HepG2 (cell line): ENCODE results near the gene CDK11A. TPM values are rescaled to one million over a fixed set of nuclear protein-coding genes. Genes with fewer than 3 reads are reported as not detected.

Experiments used
- BRCA1 ChIP-seq: sonication (generic); formaldehyde crosslinking; IDR thresholded peaks from 2 replicates; pipeline ENCODE4 v1.4.0; 2020; ENCODE audit warnings: missing genetic modification reagents
- CREM ChIP-seq, 2 experiments: sonication (generic) in 1 of 2; formaldehyde crosslinking in 1 of 2; IDR thresholded peaks; 2 replicates each; pipeline versions ENCODE4 v1.4.0 to v1.6.1; 2016 to 2020; ENCODE audit warnings: antibody characterized with exemption in 1 of 2, mild to moderate bottlenecking in 1 of 2, missing genetic modification reagents in 1 of 2
- DMAP1 ChIP-seq: IDR thresholded peaks from 2 replicates; pipeline ENCODE4 v1.6.1; 2016
- FOXJ3 ChIP-seq: sonication (generic); formaldehyde crosslinking; IDR thresholded peaks from 2 replicates; pipeline ENCODE4 v1.4.0; 2020; ENCODE audit warnings: missing genetic modification reagents, mild to moderate bottlenecking, borderline replicate concordance
- FOXP1 ChIP-seq, 2 experiments: fragments of 450-650 bp in 1 of 2; IDR thresholded peaks; 2 replicates each; pipeline ENCODE4 v1.6.1; 2017 to 2018; ENCODE audit warnings: antibody characterized with exemption in 1 of 2
- HNF4G ChIP-seq, 2 experiments: sonication (generic) in 1 of 2; formaldehyde crosslinking in 1 of 2; IDR thresholded peaks; 2 replicates each; pipeline versions ENCODE4 v1.4.0 to v1.6.1; 2011 to 2020; ENCODE audit warnings: borderline replicate concordance in 2 of 2, low read depth in 2 of 2, mild to moderate bottlenecking in 2 of 2, low read length in 1 of 2, missing genetic modification reagents in 1 of 2, moderate library complexity in 1 of 2
- KMT2A ChIP-seq: sonication (generic); formaldehyde crosslinking; IDR thresholded peaks from 2 replicates; pipeline ENCODE4 v1.4.0; 2020; ENCODE audit warnings: missing genetic modification reagents
- NCOR1 ChIP-seq: fragments of 200-600 bp; sonication (generic); IDR thresholded peaks from 2 replicates; pipeline ENCODE4 v1.7.0; 2017; ENCODE audit warnings: antibody characterized with exemption, low read length, borderline replicate concordance
- SOX6 ChIP-seq, 2 experiments: fragments of 450-650 bp in 1 of 2; sonication (generic) in 1 of 2; formaldehyde crosslinking in 1 of 2; IDR thresholded peaks; 2 replicates each; pipeline versions ENCODE4 v1.4.0 to v1.6.1; 2017 to 2020; ENCODE audit warnings: antibody characterized with exemption in 1 of 2, mild to moderate bottlenecking in 1 of 2, missing genetic modification reagents in 1 of 2
- SP4 ChIP-seq: sonication (generic); formaldehyde crosslinking; IDR thresholded peaks from 2 replicates; pipeline ENCODE4 v1.8.1; 2023; ENCODE audit warnings: mild to moderate bottlenecking, missing genetic modification reagents
- THAP11 ChIP-seq: IDR thresholded peaks from 2 replicates; pipeline ENCODE4 v1.6.1; 2016; ENCODE audit warnings: missing biosample characterization, missing genetic modification reagents
- ZNF878 ChIP-seq: sonication (generic); formaldehyde crosslinking; IDR thresholded peaks from 2 replicates; pipeline ENCODE4 v1.8.1; 2023; ENCODE audit warnings: mild to moderate bottlenecking, missing genetic modification reagents, moderate library complexity
- polyA plus RNA-seq, 8 experiments: library from polyadenylated mRNA; depleted of rRNA in 3 of 8; stranded (reverse) in 7 of 8; unstranded in 1 of 8; fragments of >200 nt; fragmentation: Illumina TruSeq in 4 of 8; extraction: Trizol in 4 of 8; gene quantifications; 2 replicates each; pipeline versions ENCODE4 v1.2.1 to v1.2.3, GENCODE V29; 2011 to 2016; ENCODE audit warnings: low read depth in 4 of 8, missing spikeins in 1 of 8, mixed read lengths in 1 of 8; ENCODE audit not compliant: insufficient read depth in 1 of 8
- total RNA-seq, 5 experiments: library from RNA; depleted of rRNA; stranded (reverse); fragments of >200 nt; fragmentation: Illumina TruSeq; extraction: Trizol; gene quantifications; 2 replicates each; pipeline ENCODE4 v1.2.3, GENCODE V29; 2016; ENCODE audit warnings: low read depth in 1 of 5
- TF ChIP-seq, protein P1 (sequence below): IDR thresholded peaks from 2 replicates; pipeline ENCODE4 v1.6.1; 2016
- TF ChIP-seq, protein P2 (sequence below): IDR thresholded peaks from 2 replicates; pipeline ENCODE4 v1.6.1; 2016; ENCODE audit warnings: mild to moderate bottlenecking
- TF ChIP-seq, protein P3 (sequence below): sonication (generic); formaldehyde crosslinking; IDR thresholded peaks from 2 replicates; pipeline ENCODE4 v1.4.0; 2020; ENCODE audit warnings: missing genetic modification reagents

CDK11A gene
- total and polyA plus RNA-seq, 2 of the 13 experiments (the other 11 are each of a cell fraction or from before 2014, with no cell fraction given) = 11.2 to 17.9 TPM

GRCh38 chr1:1768249-1768992 is 44.3 kb upstream of the CDK11A start (continued):
- TF ChIP-seq, protein P1, sequence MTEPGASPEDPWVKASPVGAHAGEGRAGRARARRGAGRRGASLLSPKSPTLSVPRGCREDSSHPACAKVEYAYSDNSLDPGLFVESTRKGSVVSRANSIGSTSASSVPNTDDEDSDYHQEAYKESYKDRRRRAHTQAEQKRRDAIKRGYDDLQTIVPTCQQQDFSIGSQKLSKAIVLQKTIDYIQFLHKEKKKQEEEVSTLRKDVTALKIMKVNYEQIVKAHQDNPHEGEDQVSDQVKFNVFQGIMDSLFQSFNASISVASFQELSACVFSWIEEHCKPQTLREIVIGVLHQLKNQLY (CRISPR knock-in tag) = 0 out of 2 replicates have a peak, but pooled peaks have one; percentile 20
- TF ChIP-seq NCOR1 = 0 out of 2 replicates have a peak, but pooled peaks have one; percentile 56
- TF ChIP-seq SP4 (CRISPR knock-in tag) = peak; percentile 47; the same call in 1 of the 2 replicates
- TF ChIP-seq, protein P2, sequence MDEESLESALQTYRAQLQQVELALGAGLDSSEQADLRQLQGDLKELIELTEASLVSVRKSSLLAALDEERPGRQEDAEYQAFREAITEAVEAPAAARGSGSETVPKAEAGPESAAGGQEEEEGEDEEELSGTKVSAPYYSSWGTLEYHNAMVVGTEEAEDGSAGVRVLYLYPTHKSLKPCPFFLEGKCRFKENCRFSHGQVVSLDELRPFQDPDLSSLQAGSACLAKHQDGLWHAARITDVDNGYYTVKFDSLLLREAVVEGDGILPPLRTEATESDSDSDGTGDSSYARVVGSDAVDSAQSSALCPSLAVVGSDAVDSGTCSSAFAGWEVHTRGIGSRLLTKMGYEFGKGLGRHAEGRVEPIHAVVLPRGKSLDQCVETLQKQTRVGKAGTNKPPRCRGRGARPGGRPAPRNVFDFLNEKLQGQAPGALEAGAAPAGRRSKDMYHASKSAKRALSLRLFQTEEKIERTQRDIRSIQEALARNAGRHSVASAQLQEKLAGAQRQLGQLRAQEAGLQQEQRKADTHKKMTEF (CRISPR knock-in tag) = peak; percentile 37; the same call in 1 of the 2 replicates
- TF ChIP-seq KMT2A (CRISPR knock-in tag) = 0 out of 2 replicates have a peak, but pooled peaks have one; percentile 55
- no peak; the same call in 1 of the 2 replicates for TF ChIP-seq CREM (IDR thresholded peaks at IDR 0.05)
- TF ChIP-seq CREM (CRISPR knock-in tag; IDR thresholded peaks at IDR 0.05) = no peak
- TF ChIP-seq ZNF878 (CRISPR knock-in tag) = 0 out of 2 replicates have a peak, but pooled peaks have one; percentile 37
- TF ChIP-seq DMAP1 = peak; percentile 48; the same call in 1 of the 2 replicates
- peak; percentile 65; the same call in 1 of the 2 replicates for TF ChIP-seq HNF4G (IDR thresholded peaks at IDR 0.05; ENCODE audit: borderline replicate concordance, low read depth, low read length)
- TF ChIP-seq HNF4G (CRISPR knock-in tag; IDR thresholded peaks at IDR 0.05; ENCODE audit: borderline replicate concordance, low read depth) = 0 out of 2 replicates have a peak, but pooled peaks have one; percentile 29
- TF ChIP-seq THAP11 (CRISPR knock-in tag) = peak; percentile 53; the same call in 1 of the 2 replicates
- TF ChIP-seq FOXJ3 (CRISPR knock-in tag) = peak; percentile 70; the same call in 1 of the 2 replicates
- TF ChIP-seq FOXP1 (IDR thresholded peaks at IDR 0.05) = peak; percentile 47; the same call in 1 of the 2 replicates
- TF ChIP-seq FOXP1 (CRISPR knock-in tag; IDR thresholded peaks at IDR 0.05) = peak; percentile 93
- TF ChIP-seq SOX6 (IDR thresholded peaks at IDR 0.05) = no peak
- peak; percentile 85 for TF ChIP-seq SOX6 (CRISPR knock-in tag; IDR thresholded peaks at IDR 0.05)
- TF ChIP-seq BRCA1 (CRISPR knock-in tag) = no peak
- TF ChIP-seq, protein P3, sequence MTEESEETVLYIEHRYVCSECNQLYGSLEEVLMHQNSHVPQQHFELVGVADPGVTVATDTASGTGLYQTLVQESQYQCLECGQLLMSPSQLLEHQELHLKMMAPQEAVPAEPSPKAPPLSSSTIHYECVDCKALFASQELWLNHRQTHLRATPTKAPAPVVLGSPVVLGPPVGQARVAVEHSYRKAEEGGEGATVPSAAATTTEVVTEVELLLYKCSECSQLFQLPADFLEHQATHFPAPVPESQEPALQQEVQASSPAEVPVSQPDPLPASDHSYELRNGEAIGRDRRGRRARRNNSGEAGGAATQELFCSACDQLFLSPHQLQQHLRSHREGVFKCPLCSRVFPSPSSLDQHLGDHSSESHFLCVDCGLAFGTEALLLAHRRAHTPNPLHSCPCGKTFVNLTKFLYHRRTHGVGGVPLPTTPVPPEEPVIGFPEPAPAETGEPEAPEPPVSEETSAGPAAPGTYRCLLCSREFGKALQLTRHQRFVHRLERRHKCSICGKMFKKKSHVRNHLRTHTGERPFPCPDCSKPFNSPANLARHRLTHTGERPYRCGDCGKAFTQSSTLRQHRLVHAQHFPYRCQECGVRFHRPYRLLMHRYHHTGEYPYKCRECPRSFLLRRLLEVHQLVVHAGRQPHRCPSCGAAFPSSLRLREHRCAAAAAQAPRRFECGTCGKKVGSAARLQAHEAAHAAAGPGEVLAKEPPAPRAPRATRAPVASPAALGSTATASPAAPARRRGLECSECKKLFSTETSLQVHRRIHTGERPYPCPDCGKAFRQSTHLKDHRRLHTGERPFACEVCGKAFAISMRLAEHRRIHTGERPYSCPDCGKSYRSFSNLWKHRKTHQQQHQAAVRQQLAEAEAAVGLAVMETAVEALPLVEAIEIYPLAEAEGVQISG (CRISPR knock-in tag) = peak; percentile 46; the same call in 1 of the 2 replicates
